HG03045 (cell line): ENCODE data around the gene YBX1.
"Not testable (repeated sequence)": the region's sequence is repeated elsewhere in the genome, so short reads cannot be mapped to it uniquely, and the experiment has no call there.

Source experiments
- ATAC-seq: cut with Tn5 transposase; IDR thresholded peaks from one replicate; pipeline ENCODE4 v1.9.1; 2021; ENCODE audit warnings: mild to moderate bottlenecking, moderate library complexity; ENCODE audit not compliant: unreplicated experiment

The YBX1 gene

GRCh38 chr1:42686418-42686817 is 4.2 kb downstream of the YBX1 start:
- no peak for ATAC-seq

DNA sequence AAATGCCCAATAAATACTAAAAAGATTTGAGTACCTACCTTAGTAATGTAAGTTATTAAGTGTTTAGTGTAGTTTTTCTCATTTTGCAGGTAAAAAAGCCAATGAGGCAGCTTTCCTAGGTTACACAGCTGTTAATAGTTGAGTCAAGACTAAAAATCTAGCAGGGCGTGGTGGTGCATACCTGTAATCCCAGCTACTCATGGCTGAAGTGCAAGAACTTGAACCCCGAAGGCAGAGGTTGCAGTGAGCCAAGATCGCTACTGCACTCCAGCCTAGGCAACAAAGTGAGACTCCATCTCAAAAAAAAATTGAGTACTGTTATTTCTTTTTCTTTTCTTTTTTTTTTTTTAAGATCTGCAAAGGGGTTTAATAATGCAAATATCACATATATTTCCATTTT is 7.7 kb downstream of the YBX1 start:
- ATAC-seq, result no peak

DNA sequence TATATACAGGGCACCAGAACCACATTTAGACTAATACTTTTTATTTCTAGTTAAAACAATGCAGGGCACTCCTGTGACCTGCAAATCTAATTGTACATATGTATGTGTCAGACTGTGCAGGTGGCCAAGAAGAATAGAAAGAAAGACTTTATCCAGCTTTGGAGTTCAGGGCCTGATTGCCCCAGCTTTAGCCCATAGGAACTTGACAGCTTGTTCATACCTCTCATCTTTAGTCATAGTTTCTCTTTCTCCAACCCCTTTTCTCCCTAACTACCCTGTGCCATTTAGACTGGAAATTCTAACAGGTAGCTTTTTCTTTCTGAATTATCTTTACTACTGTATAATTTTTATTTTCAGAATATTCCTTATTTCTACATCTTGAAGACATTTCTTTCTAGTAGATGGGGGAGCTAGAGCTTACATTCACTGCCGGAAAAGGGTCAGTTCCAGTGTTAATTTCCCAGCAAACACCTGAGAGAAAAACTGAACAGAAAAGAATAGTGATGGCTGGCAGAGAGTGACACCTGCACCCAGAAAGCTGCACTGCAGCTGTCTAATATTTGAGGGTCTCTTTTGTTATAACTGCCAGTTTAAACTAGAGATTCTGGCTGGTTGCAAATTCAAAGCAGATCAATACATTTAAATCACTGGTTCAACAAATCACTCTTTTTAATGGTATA is 8.4 kb downstream of the YBX1 start:
- ATAC-seq, result no peak

GRCh38 chr1:42691157-42691498 is 8.9 kb downstream of the YBX1 start:
- ATAC-seq, result no peak

GRCh38 chr1:42692461-42692860 is 10.2 kb downstream of the YBX1 start:
- ATAC-seq, result no peak

DNA sequence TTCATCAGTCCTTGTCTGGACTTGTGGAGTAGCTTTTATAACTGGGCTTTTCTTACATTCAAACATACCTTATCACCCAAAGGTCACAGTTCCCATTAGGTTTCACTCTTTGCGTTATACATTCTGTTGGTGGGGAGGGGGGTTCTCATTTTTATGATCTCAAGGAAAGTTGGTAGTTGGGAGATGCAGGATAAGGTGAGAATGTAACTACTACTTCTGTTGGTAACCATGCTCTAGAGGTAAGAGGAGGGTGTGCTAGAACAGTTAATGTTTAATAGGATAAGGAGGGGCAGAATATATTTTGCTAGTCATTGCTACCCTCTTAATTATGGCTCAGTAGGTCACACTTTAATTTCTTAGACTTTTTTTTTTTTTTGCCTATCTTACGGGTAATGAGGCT is 10.7 kb downstream of the YBX1 start:
- ATAC-seq, result no peak

DNA sequence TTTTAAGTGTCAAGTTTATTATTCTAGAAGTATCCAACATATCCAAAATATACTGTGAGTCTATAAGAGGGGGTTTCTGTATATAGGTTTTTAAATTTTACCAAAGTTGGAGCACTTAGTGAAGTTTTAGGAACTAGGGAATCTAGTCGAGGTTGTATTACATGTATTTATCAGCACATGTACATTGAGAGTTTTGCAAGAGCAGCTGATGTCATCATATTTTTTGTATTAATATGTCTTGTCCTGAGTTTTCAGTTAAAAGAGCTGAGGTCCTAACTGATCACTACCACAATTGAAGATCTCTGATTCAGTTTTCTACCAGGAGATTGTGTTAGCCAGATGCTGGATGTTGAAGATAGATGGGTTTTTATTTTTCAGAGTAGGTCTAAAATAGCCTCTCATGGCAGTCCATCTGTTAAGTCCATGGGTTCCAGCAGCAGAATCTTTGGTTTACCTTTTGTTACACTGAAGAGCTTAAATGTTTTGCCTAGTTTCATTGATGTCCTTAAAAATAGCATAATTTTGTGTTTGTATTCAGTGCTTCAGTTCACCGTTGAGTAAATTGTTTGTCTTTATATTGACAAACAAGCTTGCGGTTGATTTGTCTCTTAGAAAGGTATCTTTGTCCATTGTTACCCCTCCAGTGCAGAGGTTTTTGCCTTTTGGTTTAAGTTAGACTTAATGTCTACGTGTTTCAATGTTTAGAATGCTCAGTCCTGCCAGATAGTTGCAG is 16.0 kb downstream of the YBX1 start:
- no peak for ATAC-seq

DNA sequence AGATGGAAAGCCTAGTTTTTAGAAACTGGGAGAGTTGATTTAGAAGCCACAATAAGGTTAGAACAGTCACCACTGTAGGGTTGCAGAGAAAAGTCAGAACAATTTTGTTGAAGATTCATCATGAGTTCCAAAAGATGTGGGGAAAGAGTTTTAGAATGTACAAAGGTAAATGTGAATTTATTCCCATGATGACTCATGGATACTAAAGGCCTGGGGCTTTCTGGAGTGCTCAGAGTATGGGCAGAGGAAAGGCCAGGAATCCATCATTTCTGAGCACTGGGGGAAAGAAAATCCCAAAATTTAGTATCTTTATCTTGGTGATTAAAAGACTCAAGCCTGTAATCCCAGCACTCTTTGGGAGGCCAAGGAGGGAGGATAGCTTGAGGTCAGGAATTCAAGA is 17.8 kb downstream of the YBX1 start:
- no peak for ATAC-seq

DNA sequence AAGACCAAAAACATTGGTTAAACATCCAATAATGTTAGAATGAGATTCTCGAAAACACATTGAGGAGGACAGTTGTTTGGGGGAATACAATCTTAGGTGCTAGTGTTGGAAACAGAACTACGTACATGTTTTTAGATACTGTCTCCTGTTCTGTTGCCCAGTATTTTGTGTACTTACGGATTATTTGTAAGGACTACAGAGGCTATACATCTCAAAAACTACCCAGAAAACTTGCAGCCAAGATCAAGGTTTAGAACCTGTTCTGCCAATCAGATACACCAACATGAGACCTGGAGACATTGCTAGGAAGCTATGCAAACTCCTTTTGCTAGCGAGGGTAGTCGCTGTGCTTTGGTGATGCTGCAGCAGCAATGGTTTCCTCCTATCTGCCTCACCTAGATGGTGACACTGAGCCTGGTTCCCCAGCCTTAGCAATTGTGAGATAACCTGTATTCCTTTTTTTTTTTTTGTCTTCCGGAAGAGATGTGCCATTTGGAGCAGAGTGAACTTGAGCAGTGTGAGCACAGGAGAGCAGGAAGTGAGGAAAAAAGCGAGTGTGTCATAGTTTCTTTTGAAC is 21.8 kb downstream of the YBX1 start:
- no peak for ATAC-seq

DNA sequence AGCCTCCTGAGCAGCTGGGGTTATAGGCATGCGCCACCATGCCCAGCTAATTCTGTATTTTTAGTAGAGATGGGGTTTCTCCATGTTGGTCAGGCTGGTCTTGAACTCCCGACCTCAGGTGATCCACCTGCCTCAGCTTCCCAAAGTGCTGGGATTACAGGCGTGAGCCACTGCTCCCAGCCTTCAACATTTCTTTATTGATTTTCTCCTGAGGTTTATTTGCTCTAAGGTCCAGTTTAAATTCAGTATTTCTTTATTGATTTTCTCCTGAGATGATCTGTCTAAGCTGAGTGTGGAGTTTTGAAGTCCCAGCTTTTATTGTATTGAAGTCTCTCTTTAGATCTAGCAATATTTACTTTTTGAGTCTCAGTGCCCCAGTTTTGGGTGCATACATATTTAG is 30.6 kb downstream of the YBX1 start:
- ATAC-seq, result not testable (repeated sequence)

- ATAC-seq, result no peak
These were observed 31.1 kb downstream of the YBX1 start for GRCh38 chr1:42713293-42713692.

DNA sequence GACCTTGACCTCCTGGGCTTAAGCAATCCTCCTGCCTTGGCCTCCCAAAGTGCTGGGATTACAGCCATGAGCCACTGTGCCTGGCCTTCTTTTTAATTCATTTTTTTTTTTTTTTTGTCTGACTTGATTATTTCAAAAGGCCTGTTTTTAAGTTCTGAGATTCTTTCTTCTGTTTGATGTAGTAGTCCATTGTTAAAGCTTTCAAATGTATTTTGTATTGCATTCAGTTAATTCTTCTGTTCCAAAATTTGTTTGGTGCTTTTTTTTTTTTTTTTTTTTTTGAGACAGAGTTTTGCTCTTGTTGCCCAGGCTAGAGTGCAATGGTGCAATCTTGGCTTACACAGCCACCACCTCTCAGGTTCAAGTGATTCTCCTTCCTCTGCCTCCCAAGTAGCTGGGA is 32.2 kb downstream of the YBX1 start:
- not testable (repeated sequence) for ATAC-seq

GRCh38 chr1:42720868-42721267 is 38.6 kb downstream of the YBX1 start:
- ATAC-seq, result no peak

- no peak for ATAC-seq
These were observed 39.7 kb downstream of the YBX1 start for GRCh38 chr1:42721926-42722325.

DNA sequence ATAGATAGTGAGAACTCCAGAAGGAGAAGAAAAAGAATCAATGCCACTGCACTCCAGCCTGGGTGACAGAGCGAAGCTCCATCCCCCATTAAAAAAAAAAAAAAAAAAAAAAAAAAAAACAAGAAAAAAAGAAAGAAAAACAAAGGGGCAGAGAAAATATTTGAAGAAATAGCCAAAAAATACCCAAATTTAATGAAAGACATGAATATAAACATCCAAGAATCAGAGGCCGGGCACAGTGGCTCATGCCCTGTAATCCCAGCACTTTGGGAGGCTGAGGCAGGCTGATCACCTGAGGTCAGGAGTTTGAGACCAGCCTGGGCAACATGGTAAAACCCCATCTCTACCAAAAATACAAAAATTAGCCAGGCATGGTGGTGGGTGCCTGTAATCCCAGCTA is 40.2 kb downstream of the YBX1 start:
- ATAC-seq, result not testable (repeated sequence)

DNA sequence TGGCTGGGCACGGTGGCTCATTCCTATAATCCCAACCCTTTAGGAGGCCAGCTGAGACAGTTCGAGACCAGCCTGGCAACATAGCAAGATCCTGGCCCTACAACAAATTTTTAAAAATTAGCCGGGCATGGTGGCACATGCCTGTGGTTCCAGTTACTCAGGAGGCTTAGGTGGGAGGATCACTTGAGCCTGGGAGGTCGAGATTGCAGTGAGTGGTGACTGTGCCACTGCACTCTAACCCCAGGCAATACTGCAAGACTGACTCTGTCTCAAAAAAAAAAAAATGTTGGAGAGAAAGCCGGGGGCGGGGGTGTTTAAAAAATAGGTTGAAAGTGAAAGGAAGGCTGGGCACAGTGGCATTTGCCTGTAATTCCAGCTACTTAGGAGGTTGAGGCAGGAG is 41.3 kb downstream of the YBX1 start:
- ATAC-seq, result no peak

GRCh38 chr1:42725820-42726219 is 43.6 kb downstream of the YBX1 start:
- ATAC-seq, result not testable (repeated sequence)

DNA sequence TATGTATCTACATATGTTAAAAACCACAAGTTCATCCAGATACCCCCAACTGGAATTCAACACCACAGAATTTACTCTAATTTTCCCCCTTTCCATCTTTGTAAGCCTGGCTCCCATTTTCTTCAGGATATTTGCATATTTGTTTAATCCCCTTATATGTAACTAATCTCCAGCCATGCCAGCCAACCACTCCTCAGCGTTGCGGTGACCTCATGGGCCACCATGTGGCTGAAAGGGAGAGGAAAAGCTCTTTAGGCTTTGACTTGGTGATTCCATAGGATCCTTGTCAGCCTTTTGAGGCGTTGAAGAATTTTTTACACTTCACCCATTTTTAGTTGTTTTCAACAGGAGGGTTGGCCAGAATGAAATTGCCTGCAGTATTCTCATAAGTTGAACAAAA is 47.8 kb downstream of the YBX1 start:
- no peak for ATAC-seq

DNA sequence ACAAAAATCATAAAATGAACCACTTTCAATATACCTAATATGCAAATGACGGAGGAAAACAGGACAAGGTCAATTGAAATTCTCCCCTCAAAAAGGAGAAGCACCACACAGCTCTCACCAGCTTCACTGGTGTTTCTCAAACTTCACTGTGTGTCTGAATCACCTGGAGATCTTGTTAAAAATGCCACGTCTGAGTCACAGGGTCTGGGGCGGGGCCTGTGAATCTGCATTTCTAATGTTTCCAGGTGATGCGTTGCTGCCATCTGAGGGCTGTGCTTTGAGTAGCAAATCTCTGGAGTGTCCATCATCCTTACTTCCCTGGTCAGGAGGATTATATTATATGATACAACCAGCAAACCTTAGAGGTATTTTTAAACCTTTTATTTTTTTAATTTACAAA is 48.8 kb downstream of the YBX1 start:
- no peak for ATAC-seq

- no peak for ATAC-seq
These were observed 49.4 kb downstream of the YBX1 start for GRCh38 chr1:42731585-42731984.

DNA sequence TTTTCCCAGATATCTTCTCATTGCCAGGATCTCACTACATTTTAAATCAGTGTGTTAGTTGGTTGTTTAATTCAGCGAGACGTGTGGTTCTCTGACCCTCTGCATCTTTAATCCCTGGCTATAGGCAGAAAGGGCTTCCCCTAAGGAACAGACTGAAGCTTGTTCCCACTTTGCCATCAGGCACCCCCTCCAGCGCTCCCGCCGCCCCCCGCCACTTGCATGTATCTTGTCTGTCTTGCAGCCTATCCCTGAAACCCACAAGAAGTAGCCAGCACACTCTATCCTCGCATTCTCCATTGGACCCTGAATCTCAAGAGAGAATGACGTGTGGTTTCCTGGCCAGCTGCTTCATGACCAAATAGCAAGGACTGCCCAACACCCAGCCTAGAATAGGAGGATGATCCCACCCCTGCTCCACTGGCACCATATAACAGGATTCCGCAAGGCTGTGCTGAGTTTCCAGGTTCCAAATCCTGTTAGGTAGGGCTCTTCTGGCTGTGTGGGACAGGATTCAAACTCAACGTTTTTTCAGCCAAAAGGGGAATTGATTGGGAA is 50.0 kb downstream of the YBX1 start:
- ATAC-seq, result no peak
